ENCODE data around the gene FAM222A.

FAM222A gene

GRCh38 chr12:109722721-109723094 is 9.1 kb downstream of the FAM222A start:
- Histone ChIP-seq H3K4me3 (ENCODE audit: low read depth, low read length) (no peak overlapping the region), H3K27me3 (ENCODE audit: insufficient read depth, low read depth, severe bottlenecking) (no peaks in the 10 kb centered on the region), H3K9me3 (ENCODE audit: severe bottlenecking) (no peaks in the 10 kb centered on the region), H3K36me3 (peaks cover 79% of the 10 kb centered on the region), H3K27ac (no peak overlapping the region)
- no peak for DNase-seq
- TF ChIP-seq CTCF (IDR thresholded peaks at IDR 0.05; ENCODE audit: low read depth, low read length): no peak

GRCh38 chr12:109723311-109723881 is 9.8 kb downstream of the FAM222A start:
- Histone ChIP-seq H3K4me3 (ENCODE audit: low read depth, low read length) (no peak overlapping the region), H3K9me3 (ENCODE audit: severe bottlenecking) (no peaks in the 10 kb centered on the region), H3K27me3 (ENCODE audit: insufficient read depth, low read depth, severe bottlenecking) (no peaks in the 10 kb centered on the region), H3K27ac (no peak overlapping the region), H3K36me3 (peaks cover 81% of the 10 kb centered on the region)
- no peak for DNase-seq
- no peak for TF ChIP-seq CTCF (IDR thresholded peaks at IDR 0.05; ENCODE audit: low read depth, low read length)

GRCh38 chr12:109724321-109724892 is 10.8 kb downstream of the FAM222A start:
- no peak for TF ChIP-seq CTCF (IDR thresholded peaks at IDR 0.05; ENCODE audit: low read depth, low read length)

GRCh38 chr12:109725321-109726105 is 11.9 kb downstream of the FAM222A start:
- peaks cover 84% of the 10 kb centered on the region for H3K36me3 ChIP-seq
- no peaks in the 10 kb centered on the region for H3K9me3 ChIP-seq (ENCODE audit: severe bottlenecking)
- H3K27me3 ChIP-seq (ENCODE audit: insufficient read depth, low read depth, severe bottlenecking): no peaks in the 10 kb centered on the region
- DNase-seq: no peak
- H3K4me3 ChIP-seq (ENCODE audit: low read depth, low read length): no peak overlapping the region
- no peak for TF ChIP-seq CTCF (IDR thresholded peaks at IDR 0.05; ENCODE audit: low read depth, low read length)
- no peak overlapping the region for H3K27ac ChIP-seq

More at GRCh38 chr12:109724321-109724892, 10.8 kb downstream of the FAM222A start:
- Histone ChIP-seq H3K27me3 (ENCODE audit: insufficient read depth, low read depth, severe bottlenecking) (no peaks in the 10 kb centered on the region), H3K4me3 (ENCODE audit: low read depth, low read length) (no peak overlapping the region), H3K27ac (no peak overlapping the region), H3K36me3 (peaks cover 80% of the 10 kb centered on the region), H3K9me3 (ENCODE audit: severe bottlenecking) (no peaks in the 10 kb centered on the region)
- no peak for DNase-seq

GRCh38 chr12:109726106-109726497 is 12.5 kb downstream of the FAM222A start:
- Histone ChIP-seq H3K27me3 (ENCODE audit: insufficient read depth, low read depth, severe bottlenecking) (no peaks in the 10 kb centered on the region), H3K4me3 (ENCODE audit: low read depth, low read length) (no peak overlapping the region), H3K9me3 (ENCODE audit: severe bottlenecking) (no peaks in the 10 kb centered on the region), H3K36me3 (peaks cover 84% of the 10 kb centered on the region), H3K27ac (no peak overlapping the region)
- no peak for DNase-seq
- no peak for TF ChIP-seq CTCF (IDR thresholded peaks at IDR 0.05; ENCODE audit: low read depth, low read length)
